Nephron (organoid): ENCODE measurements around the gene TSHZ1.

ENCODE experiments used
- H3K27ac Mint-ChIP-seq, 3 experiments: 2 replicates each; pipeline ENCODE4 v1.8.0; 2020; ENCODE audit warnings: mixed read lengths in 3 of 3, mild to moderate bottlenecking in 2 of 3, moderate library complexity in 1 of 3
- H3K27me3 Mint-ChIP-seq: 2 replicates; pipeline ENCODE4 v1.8.0; 2021; ENCODE audit warnings: low read depth, mild to moderate bottlenecking, moderate library complexity, mixed read lengths
- H3K36me3 Mint-ChIP-seq: 2 replicates; pipeline ENCODE4 v1.8.0; 2020; ENCODE audit warnings: low read depth, mixed read lengths
- H3K4me1 Mint-ChIP-seq: 2 replicates; pipeline ENCODE4 v1.8.0; 2020; ENCODE audit warnings: mixed read lengths
- H3K4me3 Mint-ChIP-seq, 3 experiments: 2 replicates each; pipeline ENCODE4 v1.8.0; 2020; ENCODE audit warnings: mild to moderate bottlenecking in 3 of 3, mixed read lengths in 3 of 3, moderate library complexity in 2 of 3
- H3K9me3 Mint-ChIP-seq: 2 replicates; pipeline ENCODE4 v1.8.0; 2020; ENCODE audit warnings: mixed read lengths
- CTCF ChIP-seq, 3 experiments: fragments of 200-600 bp; sonication (generic); IDR thresholded peaks; one replicate each; pipeline ENCODE4 v1.5.0; 2021; ENCODE audit warnings: antibody characterized with exemption in 3 of 3; ENCODE audit not compliant: unreplicated experiment in 3 of 3

Gene TSHZ1

GRCh38 chr18:75257605-75258004, 47.0 kb downstream of the TSHZ1 start:
- Mint-ChIP-seq H3K4me3 (no peak overlapping the region), H3K9me3 (no peaks in the 10 kb centered on the region), H3K27me3 (no peaks in the 10 kb centered on the region), H3K36me3 (peaks cover 6% of the 10 kb centered on the region), H3K27ac (no peak overlapping the region), H3K4me1 (peaks cover 47% of the 10 kb centered on the region)
- no peak for TF ChIP-seq CTCF (IDR thresholded peaks at IDR 0.05; ENCODE audit: unreplicated experiment in 3 of 3)

GRCh38 chr18:75261430-75262223, 51.0 kb downstream of the TSHZ1 start:
- H3K36me3 Mint-ChIP-seq: peaks cover 8% of the 10 kb centered on the region
- H3K4me3 Mint-ChIP-seq: no peak overlapping the region
- no peak overlapping the region for H3K27ac Mint-ChIP-seq
- H3K9me3 Mint-ChIP-seq: no peaks in the 10 kb centered on the region
- TF ChIP-seq CTCF (IDR thresholded peaks at IDR 0.05; ENCODE audit: unreplicated experiment in 3 of 3): no peak
- H3K4me1 Mint-ChIP-seq: peaks cover 54% of the 10 kb centered on the region
- H3K27me3 Mint-ChIP-seq: no peaks in the 10 kb centered on the region

GRCh38 chr18:75262511-75262910, 51.9 kb downstream of the TSHZ1 start:
- peaks cover 8% of the 10 kb centered on the region for H3K36me3 Mint-ChIP-seq
- H3K4me3 Mint-ChIP-seq: no peak overlapping the region
- no peaks in the 10 kb centered on the region for H3K9me3 Mint-ChIP-seq
- H3K27me3 Mint-ChIP-seq: no peaks in the 10 kb centered on the region
- TF ChIP-seq CTCF (IDR thresholded peaks at IDR 0.05; ENCODE audit: unreplicated experiment in 3 of 3): no peak
- H3K4me1 Mint-ChIP-seq: peaks cover 54% of the 10 kb centered on the region
- peak overlapping the region in 1 of 3 experiments; percentile 4 for H3K27ac Mint-ChIP-seq

GRCh38 chr18:75264195-75264594, 53.6 kb downstream of the TSHZ1 start:
- peaks cover 8% of the 10 kb centered on the region for H3K36me3 Mint-ChIP-seq
- no peak for TF ChIP-seq CTCF (IDR thresholded peaks at IDR 0.05; ENCODE audit: unreplicated experiment in 3 of 3)
- H3K27ac Mint-ChIP-seq: peak overlapping the region; percentile 9 to 84 (median 60)
- no peaks in the 10 kb centered on the region for H3K9me3 Mint-ChIP-seq
- H3K27me3 Mint-ChIP-seq: no peaks in the 10 kb centered on the region
- H3K4me1 Mint-ChIP-seq: peaks cover 67% of the 10 kb centered on the region
- peak overlapping the region in 2 of 3 experiments; percentile 39 to 74 for H3K4me3 Mint-ChIP-seq

- H3K9me3 Mint-ChIP-seq: no peaks in the 10 kb centered on the region
- H3K27ac Mint-ChIP-seq: peak overlapping the region; percentile 60 to 84 (median 70)
- TF ChIP-seq CTCF (IDR thresholded peaks at IDR 0.05; ENCODE audit: unreplicated experiment in 3 of 3): no peak
- no peaks in the 10 kb centered on the region for H3K27me3 Mint-ChIP-seq
- H3K36me3 Mint-ChIP-seq: peaks cover 8% of the 10 kb centered on the region
- peak overlapping the region in 2 of 3 experiments; percentile 64 to 69 for H3K4me3 Mint-ChIP-seq
- peaks cover 75% of the 10 kb centered on the region for H3K4me1 Mint-ChIP-seq
These were observed 54.5 kb downstream of the TSHZ1 start for GRCh38 chr18:75264926-75265597.
